ENCODE measurements around the gene VSIG10L2.
"Not testable (repeated sequence)": the region's sequence is repeated elsewhere in the genome, so short reads cannot be mapped to it uniquely, and the experiment has no call there.

The VSIG10L2 gene

DNA sequence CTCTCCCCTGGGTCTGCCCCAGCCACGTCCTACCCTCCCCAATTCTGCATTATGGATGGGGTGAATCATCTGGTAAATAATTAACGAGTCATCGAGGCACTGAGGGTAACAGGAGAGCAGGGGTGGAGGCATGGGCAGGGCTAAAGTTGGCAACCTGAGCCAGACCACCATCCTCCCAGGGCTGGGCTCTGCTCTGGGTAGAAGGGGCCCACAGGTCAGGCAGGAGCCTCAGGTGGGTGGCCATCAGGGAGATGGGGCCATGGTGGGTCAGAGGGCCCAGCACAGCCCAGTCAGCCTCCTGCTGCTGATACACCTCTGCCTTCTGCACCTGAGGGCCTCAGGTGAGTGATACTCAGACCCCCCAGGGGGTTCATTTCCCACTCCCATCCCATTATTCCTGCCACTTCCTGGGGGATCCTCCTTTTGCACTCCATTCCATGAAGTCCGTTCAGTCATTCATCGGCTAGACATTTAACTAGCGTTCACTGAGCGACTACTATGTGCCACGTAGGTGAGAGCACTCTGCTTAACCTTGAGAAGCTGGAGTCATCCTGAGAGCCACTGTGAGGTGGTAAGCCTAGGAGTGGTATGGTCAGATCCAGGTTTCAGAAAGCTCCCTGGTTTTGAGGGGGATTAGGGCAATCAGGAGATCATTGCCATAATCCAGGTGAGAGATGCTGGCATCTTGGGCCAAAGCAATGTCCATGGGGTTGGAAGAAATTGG lies at the start of gene VSIG10L2:
Gene VSIG10L2 (plus strand): TSS at position 248 of the 724 bp plus-strand sequence. CDS start 12 bp downstream, at position 260.
- DNase-seq (ENCODE audit: low read depth in 2 of 2) = no peak

DNA sequence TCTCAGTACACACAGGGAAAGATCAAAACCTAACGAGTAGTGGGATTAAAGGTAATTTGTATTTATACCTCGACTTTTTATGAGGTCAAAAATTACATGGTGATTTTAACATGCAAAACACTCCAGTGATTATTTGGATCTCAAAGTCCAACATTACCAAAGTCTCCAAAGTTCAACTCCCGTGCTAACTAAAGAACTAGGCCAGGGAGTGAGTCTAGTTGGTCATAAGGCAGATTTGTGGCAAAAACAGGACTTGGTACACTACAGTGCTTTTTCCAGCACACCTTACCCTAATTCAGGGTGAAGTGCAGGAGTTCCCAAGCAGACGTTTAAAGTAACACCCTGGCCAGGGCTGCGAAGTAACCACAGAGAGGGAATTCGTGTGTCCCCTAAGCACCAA lies 44.0 kb upstream of the VSIG10L2 start:
- DNase-seq (ENCODE audit: low read depth in 2 of 2) = no peak

DNA sequence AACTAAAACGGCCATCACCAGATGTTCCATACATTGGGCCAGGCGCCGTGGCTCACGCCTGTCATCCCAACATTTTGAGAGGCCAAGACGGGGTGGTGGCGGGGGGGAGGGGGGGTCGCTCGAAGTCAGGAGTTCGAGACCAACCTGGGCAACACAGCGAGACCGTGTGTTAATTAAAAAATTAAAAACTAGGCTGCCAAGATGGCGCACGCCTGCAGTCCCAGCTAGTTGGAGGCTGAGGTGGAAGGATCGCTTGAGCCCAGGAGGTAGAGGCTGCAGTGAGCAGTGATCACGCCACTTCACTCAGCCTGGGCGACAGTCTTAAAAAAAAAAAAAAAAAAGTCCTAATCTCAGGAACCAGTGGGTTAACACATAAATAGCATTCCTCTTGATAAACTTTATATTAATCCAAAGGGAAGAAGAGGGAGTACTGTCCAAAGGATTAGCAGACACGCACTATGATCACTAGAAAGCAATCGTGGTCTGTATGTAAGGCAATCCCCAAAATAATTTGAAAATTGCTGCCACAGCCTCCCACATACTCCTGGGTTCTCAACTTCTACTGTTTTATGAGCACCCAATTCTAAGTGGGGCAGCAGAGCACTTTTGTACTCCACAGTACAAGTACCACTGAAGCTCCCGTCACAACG lies 43.4 kb upstream of the VSIG10L2 start:
- no peak for DNase-seq (ENCODE audit: low read depth in 2 of 2)

DNA sequence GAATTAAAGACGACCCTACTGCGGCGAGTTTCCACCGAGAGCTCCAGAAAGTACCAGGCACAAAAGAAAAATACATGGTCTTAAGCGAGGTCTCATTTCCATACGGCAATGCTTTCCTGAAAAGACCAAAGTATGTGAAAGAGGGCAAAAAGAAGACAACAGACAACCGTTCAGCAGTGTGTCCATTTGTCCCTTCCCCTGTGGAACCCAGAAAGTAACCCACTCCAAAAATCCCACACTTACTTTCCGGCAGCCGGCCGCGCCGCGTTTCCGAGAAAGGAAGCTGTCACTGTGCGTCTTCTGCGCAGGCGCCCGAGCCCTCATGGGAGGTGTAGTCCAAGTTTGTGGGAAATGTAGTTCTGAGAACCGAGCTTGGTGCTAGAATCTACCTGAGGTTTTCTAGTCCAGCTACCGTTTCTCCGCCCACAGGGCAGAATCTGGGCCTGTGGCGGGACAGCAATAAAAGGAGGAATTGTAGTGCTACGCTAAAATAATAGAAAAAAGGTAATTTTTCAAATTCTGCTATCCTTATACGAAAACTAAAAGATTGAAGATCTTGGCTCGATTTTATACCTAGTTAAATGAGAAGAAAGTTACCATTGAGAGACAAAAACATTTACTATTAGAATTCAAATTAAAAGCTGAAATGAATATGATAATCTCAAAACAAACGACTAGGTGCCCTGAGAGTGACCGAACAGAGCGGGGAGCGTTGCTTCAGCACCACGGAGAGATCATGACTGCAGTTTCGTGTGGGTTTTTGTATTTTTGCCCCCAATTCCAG lies 42.7 kb upstream of the VSIG10L2 start, which contains the start of gene PUS3:
Gene PUS3 (minus strand): TSS at position 280 of the 784 bp plus-strand sequence. CDS start 6,922 bp downstream, outside the sequence.
- peak; percentile 81 to 85 for DNase-seq (ENCODE audit: low read depth in 2 of 2)

DNA sequence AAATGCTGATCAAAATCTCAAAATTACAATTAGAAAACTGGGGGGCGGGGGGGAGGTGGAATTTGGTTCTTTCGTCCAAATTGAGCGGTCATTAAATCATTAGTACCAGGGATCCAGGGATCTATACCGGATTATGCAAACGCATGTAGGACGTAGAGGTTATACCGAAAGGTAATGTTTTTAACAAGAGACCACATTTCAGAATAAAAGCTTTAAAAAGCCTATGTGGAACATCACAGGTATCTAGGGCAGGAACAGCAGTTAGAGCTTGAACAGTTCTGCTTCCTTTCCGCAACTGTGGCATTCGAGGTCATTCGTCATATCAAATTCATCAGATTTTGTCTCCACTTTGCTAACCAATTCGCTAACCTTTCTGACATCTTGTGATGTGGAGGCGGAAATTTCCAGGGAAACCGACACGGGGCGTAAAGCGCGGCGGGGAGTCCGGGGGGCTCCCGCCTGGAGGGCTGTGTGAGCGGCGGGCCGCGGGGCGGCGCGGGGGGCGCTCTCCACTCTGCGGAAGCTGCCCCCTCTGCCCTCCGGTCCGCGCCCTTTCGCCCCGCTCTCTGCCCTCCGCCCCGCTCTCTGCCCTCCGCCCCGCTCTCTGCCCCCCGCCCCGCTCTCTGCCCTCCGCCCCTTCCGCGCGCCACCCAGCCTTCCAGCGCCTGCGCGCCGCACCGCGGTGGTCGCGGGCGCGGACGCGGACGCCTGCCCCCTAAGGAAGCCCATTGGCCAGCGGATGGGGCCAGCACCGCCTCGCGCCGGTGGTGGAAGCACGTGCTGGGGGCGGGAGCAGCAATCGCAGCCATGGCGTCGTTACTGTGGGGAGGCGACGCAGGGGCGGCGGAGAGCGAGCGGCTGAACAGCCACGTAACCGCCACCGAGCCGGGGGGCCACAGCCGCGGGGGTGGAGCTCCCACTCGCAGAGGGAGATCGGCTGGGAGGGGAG lies 41.9 kb upstream of the VSIG10L2 start, which contains the start of gene DDX25:
Gene DDX25 (plus strand): TSS at position 798 of the 949 bp plus-strand sequence. CDS start 10 bp downstream, at position 808.
- DNase-seq (ENCODE audit: low read depth in 2 of 2) = peak in 1 of 2 donors; percentile 18

DNA sequence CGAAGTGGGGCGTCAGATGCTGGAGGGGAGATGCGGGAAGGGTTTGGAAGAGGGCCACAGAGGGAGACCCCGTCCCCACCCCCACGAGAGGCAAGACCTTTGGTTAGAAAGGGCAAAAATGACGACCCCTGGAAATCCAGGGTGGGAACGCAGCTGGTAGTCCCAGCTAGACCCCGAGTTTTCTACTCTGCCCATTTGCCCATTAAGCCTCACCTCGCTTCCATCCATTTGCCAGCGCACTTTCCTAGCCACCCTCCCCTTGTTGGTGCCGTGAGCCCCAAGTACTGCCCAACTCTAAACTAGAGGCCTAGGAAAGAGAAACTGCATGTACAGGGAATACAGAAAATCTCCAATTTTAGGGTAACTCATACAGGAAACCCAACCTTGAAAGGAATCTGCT lies 41.2 kb upstream of the VSIG10L2 start:
- no peak for DNase-seq (ENCODE audit: low read depth in 2 of 2)

DNA sequence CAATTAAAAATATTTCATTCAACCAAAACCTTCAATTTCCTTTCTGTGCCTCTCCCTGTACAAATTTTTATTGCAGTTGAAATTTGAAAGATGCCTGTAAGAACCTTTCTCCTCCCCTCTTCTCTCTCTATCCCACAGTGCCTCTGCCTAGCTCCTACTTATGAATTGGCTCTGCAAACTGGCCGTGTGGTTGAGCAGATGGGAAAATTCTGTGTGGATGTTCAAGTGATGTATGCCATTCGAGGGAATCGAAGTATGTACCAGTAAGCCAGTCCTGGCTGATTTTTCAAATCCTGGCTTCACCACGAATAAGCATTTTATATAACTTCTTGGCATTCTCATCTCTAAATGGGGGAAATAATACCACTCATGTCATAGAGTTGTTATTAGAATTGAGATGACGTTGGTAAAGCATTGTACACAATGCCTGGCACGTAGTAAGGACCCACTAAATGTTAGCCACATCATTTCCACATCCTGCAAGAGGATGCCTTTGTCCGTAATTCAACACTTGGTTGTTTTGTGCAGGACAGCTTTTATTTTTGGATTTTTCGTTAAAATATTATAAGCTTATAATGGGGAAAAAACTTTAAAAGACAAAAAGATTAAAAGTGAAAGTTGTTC lies 35.5 kb upstream of the VSIG10L2 start:
- no peak for DNase-seq (ENCODE audit: low read depth in 2 of 2)

DNA sequence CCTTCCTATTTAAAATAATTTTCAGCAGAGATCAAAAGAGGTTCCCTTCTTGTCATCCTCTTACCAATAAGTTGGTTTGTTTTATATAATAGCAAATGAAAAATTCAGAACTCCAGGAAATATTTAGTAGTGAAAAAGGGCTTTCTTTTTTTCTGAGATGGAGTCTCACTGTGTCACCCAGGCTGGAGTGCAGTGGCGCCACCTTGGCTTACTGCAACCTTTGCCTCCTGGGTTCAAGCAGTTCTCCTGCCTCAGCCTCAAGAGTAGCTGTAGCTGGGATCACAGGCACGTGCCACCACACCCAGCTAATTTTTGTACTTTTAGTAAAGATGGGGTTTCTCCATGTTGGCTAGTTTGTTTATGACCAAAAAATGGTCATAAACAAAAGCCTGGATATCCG lies 31.2 kb upstream of the VSIG10L2 start:
- DNase-seq (ENCODE audit: low read depth in 2 of 2) = not testable (repeated sequence)

DNA sequence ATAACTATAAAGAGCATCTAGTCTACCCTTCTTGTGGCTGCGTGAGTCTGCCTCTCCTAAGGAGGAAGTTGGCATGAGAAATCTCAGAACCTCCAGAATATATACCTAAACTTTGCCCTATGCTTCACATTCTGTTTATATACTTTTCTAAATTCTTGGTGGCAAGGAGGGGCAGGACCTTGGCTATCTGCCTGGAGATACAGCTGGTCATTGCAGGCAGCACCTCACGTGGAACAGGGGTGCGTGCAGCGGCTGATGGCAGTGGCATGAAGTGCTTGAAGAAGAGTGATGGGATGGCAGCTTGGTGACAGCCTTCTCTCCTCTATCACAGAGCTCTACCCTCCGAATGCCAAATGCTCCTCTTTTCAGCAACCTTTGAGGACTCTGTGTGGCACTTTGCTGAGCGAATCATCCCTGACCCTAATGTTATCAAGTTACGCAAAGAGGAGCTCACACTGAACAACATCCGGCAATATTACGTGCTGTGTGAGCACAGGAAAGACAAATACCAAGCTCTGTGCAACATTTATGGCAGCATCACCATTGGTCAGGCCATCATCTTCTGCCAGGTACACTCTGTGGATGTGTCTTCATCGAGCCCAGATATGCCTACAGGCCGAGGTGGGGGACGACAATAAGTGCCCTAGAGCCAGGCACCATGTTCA lies 29.0 kb upstream of the VSIG10L2 start:
- DNase-seq (ENCODE audit: low read depth in 2 of 2) = no peak

DNA sequence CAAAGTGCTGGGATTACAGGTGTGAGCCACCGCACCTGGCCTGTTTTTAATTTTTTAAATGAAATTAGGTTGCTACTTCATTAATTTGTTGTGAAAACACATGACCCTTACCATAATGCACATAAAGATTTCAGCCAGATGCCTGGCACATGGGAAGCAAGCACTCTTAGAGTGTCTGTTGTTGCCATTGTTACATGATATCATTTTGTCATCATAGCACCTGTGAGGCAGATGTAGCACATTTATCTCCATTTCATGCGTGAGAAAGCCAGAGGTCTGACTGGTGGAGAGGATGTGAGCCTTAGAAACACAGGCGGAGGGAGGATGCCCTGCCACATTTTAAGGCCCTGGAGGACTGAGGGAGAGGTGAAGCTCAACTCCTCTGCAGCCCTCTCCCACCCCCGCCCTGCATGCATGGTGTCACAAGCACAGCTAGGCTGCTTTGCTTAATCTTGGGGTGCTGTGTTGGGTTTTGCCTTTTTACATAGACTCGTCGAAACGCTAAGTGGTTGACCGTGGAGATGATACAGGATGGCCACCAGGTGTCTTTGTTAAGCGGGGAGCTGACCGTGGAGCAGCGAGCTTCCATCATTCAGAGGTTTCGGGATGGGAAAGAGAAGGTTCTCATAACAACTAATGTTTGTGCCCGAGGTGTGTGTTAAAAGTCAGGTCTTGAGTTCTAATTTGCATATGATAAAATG lies 27.6 kb upstream of the VSIG10L2 start:
- no peak for DNase-seq (ENCODE audit: low read depth in 2 of 2)

DNA sequence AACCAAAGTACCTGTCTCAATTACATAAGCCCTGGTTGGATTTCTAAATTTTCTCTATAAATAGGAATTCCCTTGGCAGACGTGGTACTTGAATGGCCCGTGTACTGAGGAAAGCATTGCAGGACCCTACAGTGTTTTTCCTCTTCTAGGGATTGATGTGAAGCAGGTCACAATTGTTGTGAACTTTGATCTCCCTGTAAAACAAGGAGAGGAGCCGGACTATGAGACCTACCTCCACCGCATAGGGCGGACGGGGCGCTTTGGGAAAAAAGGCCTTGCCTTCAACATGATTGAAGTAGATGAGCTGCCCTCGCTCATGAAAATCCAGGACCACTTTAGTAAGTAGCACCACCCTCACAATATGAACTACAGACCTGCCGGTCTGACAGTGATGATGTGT lies 24.8 kb upstream of the VSIG10L2 start:
- no peak for DNase-seq (ENCODE audit: low read depth in 2 of 2)

DNA sequence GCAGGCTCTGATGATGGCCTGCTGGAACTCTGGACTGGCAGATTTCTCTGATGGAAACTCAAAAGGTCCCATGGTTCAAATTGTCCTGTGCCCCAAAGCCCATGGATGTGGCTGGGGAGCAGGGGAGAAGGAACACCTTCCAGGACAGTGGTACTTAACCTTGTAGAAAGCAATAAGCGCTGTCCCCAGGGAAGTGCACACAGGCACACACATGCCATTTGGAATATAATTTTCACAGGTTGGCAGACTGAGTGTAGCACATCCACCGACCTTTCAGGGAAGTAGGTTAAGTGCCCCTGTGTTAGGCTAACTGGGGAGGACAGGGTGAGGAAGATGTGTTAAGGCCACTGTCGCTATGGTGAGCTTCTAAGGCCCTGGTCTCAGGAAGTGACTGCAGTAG lies 23.7 kb upstream of the VSIG10L2 start:
- DNase-seq (ENCODE audit: low read depth in 2 of 2) = no peak

DNA sequence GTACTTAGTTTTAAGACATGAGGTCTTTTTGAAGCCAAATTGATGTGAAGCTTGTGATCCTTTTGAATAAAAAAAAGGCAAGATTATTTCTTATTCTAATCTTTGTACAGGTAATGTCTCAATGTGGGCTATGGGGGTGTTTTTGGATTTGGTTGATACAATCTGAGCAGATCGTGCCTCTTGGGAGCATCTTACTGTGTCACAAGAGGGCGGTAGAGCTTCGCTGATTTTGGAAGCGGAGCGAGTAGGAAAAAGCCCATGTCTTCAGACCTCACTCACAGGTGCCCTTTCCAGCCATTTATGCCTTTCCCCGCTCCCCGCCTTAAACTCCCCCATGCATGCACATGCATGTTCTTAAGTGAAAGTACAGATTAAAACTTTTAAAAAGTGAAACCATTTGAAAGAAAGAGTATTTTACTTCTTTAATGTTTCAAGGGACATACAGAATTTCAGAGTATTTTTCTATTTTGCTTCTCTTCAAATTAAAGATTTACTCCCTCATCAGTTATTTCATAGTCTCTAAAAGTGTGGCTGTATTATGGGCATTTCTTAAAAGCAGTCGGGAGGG lies 22.7 kb upstream of the VSIG10L2 start:
- peak; percentile 27 to 32 for DNase-seq (ENCODE audit: low read depth in 2 of 2)

DNA sequence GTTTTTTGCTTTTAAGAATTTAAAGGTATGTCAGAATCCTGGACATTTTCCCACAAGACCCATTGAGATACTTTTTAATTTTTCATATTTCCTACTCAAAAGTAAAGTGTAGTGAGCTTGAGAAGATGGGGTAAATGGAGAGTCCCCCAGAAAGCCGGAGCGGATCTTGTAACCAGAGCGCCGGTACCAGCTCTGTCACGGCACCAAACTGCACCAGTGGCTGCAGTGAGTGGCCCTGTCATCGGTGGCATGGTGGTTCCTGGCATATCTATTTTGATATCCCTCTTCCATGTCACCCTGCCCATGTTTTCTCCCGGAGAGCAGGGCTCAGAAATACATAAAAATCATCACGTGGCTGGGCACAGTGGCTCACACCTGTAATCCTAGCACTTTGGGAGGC lies 22.2 kb upstream of the VSIG10L2 start:
- no peak for DNase-seq (ENCODE audit: low read depth in 2 of 2)

DNA sequence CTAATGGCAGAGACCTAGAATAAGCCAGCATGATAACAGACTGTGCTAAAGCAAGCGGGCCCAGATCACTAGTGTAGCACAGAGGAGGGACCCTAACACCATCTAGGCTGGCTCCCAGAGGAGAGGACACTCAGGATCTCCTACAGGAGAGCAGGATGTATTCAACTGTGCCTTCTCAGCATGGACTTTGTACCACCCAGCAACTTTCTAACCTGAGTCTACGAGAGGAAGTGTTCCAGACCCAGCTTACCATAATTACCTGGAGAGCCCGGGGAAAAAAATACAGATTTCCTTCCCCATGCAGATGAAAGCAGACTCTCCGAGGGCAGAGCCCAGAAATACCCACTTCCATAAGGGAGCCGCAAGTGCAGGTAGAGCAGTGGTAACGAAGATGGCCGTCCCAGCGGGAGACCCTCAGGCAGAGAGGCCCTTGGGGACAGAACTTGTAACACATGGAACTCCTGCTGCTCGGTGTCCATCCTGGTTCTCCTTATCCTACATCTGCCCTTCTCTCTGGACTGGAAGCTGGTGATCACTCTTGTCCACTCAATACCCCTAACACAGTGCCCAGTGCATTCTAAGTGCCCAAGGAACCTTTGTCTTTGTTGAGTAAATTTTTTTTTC lies 21.3 kb upstream of the VSIG10L2 start:
- no peak for DNase-seq (ENCODE audit: low read depth in 2 of 2)

DNA sequence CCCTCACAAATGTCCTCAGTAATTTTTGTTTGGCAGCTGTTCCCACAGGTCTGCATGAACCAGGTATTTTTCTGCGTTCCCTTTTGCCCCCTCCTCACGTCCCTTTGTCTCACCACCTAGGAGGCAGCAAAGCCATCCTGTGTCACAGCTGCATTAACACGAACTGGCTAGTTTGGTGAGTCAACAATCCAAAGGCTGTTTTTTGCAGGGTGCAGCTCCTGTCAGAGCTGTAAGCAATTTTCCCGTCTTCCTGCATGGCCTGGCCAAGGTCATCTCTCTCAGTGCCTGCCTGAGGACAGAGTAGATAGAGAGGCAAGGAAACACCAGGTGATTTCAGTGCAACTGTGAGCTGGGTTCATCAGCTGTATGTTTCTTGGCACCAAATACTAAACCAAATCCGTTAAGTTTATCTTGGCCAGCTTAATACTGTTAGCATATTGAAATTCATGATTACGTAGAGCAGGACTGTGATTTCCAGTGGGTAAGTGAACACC lies 20.6 kb upstream of the VSIG10L2 start:
- DNase-seq (ENCODE audit: low read depth in 2 of 2) = no peak

DNA sequence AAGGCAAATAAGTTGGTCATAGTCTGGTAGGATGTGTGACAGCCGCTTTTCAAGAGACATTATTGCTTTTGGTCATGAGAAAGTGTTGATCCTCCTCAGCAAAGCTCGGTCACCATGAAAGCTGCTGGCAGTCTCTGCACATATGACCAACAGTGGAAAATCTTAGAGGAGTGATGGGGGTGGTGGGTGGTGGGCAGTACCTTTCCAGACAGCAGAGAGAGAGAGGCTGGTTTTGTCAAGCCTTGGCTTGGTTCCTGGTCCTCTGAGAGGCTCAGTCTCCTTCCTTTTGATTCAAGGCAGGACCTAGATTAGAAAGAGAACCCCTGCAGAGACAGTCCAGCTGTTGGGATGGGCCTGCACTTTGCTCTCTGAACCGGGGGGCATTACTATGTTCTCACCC lies 20.0 kb upstream of the VSIG10L2 start:
- no peak for DNase-seq (ENCODE audit: low read depth in 2 of 2)

DNA sequence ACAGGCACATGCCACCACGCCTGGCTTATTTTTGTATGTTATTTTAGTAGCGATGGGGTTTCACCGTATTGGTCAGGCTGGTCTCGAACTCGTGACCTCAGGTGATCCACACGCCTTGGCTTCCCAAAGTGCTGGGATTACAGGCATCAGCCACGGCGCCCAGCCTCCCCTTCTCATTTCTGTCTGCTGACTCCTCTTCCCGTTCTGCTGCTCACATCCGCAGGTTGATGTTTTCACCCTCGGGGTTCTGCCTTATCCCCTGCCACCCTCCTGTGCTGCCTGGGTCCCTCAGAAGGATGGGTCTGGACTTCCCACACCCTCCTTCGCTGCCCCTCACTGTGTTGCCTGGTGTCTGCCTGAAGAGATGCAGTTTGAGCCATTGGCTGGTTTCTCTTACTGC lies 19.2 kb upstream of the VSIG10L2 start:
- DNase-seq (ENCODE audit: low read depth in 2 of 2) = no peak
